Measurements from ENCODE around the gene ACTR3. TPM values are rescaled to one million over a fixed set of nuclear protein-coding genes. Genes with fewer than 3 reads are reported as not detected.
A peak's percentile ranks its signal among the peaks of the same experiment; 100 is the strongest.

Gene ACTR3
- total and polyA plus RNA-seq, 10 of the 15 experiments (the other 5 are each of a cell fraction or from before 2014, with no cell fraction given): 79.1 to 616 (median 471) TPM

GRCh38 chr2:113889471-113890252 lies at the start of gene ACTR3 (continued):
- no peak for TF ChIP-seq BCLAF1 (IDR thresholded peaks at IDR 0.05)
- TF ChIP-seq TCF7 (IDR thresholded peaks at IDR 0.05; ENCODE audit: borderline replicate concordance): peak; percentile 36; the same call in 1 of the 2 replicates
- TF ChIP-seq RB1 (IDR thresholded peaks at IDR 0.05; ENCODE audit: borderline replicate concordance): peak; percentile 81; the same call in 1 of the 2 replicates
- no peak for TF ChIP-seq MEF2B (IDR thresholded peaks at IDR 0.05; ENCODE audit: partially characterized antibody, poor library complexity, severe bottlenecking)
- no peak for TF ChIP-seq SMC3 (IDR thresholded peaks at IDR 0.05; ENCODE audit: borderline replicate concordance, low read length)
- peak; percentile 66 to 68; a peak in 2 of 4 replicates for TF ChIP-seq EP300 (IDR thresholded peaks at IDR 0.05; ENCODE audit: borderline replicate concordance in 1 of 2, control insufficient read depth in 1 of 2, low read depth in 2 of 2, low read length in 2 of 2)
- peak; percentile 92 for TF ChIP-seq IRF4 (IDR thresholded peaks at IDR 0.05; ENCODE audit: low read depth, low read length)
- TF ChIP-seq BRCA1 (IDR thresholded peaks at IDR 0.05; ENCODE audit: low read depth, low read length): no peak
- peak; percentile 25; the same call in 1 of the 2 replicates for TF ChIP-seq LARP7 (IDR thresholded peaks at IDR 0.05)
- peak; percentile 90; the same call in 1 of the 2 replicates for TF ChIP-seq RCOR1 (conservative IDR thresholded peaks at IDR 0.05; ENCODE audit: low read depth, low read length)
- peak; percentile 88 for TF ChIP-seq CBX5 (IDR thresholded peaks at IDR 0.05; ENCODE audit: low read depth)
- TF ChIP-seq, protein P1, sequence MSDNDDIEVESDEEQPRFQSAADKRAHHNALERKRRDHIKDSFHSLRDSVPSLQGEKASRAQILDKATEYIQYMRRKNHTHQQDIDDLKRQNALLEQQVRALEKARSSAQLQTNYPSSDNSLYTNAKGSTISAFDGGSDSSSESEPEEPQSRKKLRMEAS (IDR thresholded peaks at IDR 0.05; ENCODE audit: low read depth, low read length): peak; percentile 61; the same call in 1 of the 2 replicates
- TF ChIP-seq, protein P2, sequence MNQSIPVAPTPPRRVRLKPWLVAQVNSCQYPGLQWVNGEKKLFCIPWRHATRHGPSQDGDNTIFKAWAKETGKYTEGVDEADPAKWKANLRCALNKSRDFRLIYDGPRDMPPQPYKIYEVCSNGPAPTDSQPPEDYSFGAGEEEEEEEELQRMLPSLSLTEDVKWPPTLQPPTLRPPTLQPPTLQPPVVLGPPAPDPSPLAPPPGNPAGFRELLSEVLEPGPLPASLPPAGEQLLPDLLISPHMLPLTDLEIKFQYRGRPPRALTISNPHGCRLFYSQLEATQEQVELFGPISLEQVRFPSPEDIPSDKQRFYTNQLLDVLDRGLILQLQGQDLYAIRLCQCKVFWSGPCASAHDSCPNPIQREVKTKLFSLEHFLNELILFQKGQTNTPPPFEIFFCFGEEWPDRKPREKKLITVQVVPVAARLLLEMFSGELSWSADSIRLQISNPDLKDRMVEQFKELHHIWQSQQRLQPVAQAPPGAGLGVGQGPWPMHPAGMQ (IDR thresholded peaks at IDR 0.05; ENCODE audit: borderline replicate concordance): no peak
- TF ChIP-seq ZBTB11 (CRISPR knock-in tag; IDR thresholded peaks at IDR 0.05): no peak
- no peak for TF ChIP-seq ZNF217 (IDR thresholded peaks at IDR 0.05)
- TF ChIP-seq RFX5 (IDR thresholded peaks at IDR 0.05; ENCODE audit: low read depth, low read length): no peak
- peak; percentile 96 for TF ChIP-seq SMAD5 (IDR thresholded peaks at IDR 0.05; ENCODE audit: low read depth)
- TF ChIP-seq, protein P3, sequence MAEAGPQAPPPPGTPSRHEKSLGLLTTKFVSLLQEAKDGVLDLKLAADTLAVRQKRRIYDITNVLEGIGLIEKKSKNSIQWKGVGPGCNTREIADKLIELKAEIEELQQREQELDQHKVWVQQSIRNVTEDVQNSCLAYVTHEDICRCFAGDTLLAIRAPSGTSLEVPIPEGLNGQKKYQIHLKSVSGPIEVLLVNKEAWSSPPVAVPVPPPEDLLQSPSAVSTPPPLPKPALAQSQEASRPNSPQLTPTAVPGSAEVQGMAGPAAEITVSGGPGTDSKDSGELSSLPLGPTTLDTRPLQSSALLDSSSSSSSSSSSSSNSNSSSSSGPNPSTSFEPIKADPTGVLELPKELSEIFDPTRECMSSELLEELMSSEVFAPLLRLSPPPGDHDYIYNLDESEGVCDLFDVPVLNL (IDR thresholded peaks at IDR 0.05; ENCODE audit: low read depth, low read length): no peak
- no peak for TF ChIP-seq SIX5 (IDR thresholded peaks at IDR 0.05; ENCODE audit: low read depth, low read length, severe bottlenecking)
- TF ChIP-seq ZNF24 (IDR thresholded peaks at IDR 0.05): peak; percentile 64
